Esophagus muscularis mucosa (tissue), 4 donors: Measurements from ENCODE around the gene ZNF687.

Source experiments
- CTCF ChIP-seq, 3 experiments: fragments of 200-600 bp in 2 of 3; fragments of 450-650 bp in 1 of 3; sonication (generic) in 2 of 3; IDR thresholded peaks; one replicate each; pipeline ENCODE4 v1.5.1; 2017 to 2019; ENCODE audit warnings: antibody characterized with exemption in 3 of 3, mild to moderate bottlenecking in 2 of 3, moderate library complexity in 1 of 3
- EP300 ChIP-seq: sonication (generic); formaldehyde crosslinking; IDR thresholded peaks from one replicate; pipeline ENCODE4 v1.6.1; 2017; ENCODE audit warnings: antibody characterized with exemption
- POLR2A ChIP-seq: fragments of 450-650 bp; IDR thresholded peaks from one replicate; pipeline ENCODE4 v1.6.1; 2017; ENCODE audit warnings: antibody characterized with exemption, moderate library complexity, mild to moderate bottlenecking, low read depth
- POLR2AphosphoS5 ChIP-seq, 2 donors: sonication (generic); formaldehyde crosslinking; IDR thresholded peaks; one replicate each; pipeline ENCODE4 v1.6.1; 2017; ENCODE audit warnings: antibody characterized with exemption in 2 of 2

DNA sequence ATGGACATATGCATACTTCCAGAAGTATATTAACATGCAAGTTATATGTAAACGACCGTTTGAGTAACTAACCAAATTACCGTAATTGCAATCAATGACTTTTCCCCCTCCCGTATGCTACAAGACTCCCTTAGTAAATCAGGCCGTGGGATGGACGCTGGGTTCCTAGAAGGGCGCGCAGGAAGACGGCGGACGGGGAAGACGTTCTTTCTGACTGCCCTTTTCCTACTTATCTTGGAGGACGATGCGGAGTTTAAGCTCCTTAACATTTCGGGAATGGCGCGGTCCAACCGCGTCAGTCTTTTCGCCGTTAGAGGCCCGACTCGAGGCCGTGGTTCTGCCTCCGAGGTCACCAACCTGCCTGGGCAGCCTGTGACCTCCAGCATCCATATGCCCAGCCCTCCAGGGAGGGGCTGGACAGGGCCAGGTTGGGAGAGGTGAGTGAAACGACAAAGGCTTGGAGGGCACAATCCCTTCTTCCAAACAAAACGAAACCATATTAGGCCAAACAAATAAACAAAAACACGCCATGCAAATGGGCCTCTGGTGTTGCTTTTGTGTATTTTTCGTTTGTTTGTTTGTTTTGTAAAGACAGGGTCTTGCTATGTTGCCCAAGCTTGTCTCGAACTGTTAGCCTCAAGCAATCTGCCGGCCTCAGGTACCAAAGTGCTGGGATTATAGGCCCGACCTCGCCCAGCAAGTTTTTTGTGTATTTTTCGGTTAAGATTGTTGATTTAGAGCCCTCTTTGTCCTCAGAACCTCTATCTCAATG, 46.0 kb downstream of the ZNF687 start:
- TF ChIP-seq CTCF (IDR thresholded peaks at IDR 0.05) (no peak), EP300 (no peak), POLR2A (no peak), POLR2AphosphoS5 (IDR thresholded peaks at IDR 0.05) (no peak)
